ENCODE data around the gene ANKLE2.

The ANKLE2 gene

DNA sequence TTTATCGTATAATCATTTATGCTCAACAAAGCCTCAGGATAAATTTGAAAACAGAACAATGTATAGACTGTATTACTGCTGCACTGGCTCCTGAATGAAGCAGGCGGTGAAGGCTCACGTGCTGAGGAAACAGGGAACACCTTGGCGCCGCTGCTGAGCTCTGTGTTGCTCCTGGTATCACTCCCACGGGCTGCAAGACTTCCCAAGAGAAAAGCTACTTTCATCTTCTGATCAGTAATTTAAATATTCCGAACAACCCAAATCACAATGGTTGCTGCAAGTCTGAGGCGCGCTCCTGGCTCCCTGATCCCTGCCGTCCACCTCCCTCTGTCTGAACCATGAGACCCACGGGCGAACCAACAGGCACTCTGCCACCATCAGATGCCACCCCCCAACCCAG is 35.2 kb downstream of the ANKLE2 start:
- no peak for DNase-seq (ENCODE audit: extremely low spot score)
- ChIA-PET POLR2A (no interaction called here), CTCF (no interaction called here)
- TF ChIP-seq, protein P1, sequence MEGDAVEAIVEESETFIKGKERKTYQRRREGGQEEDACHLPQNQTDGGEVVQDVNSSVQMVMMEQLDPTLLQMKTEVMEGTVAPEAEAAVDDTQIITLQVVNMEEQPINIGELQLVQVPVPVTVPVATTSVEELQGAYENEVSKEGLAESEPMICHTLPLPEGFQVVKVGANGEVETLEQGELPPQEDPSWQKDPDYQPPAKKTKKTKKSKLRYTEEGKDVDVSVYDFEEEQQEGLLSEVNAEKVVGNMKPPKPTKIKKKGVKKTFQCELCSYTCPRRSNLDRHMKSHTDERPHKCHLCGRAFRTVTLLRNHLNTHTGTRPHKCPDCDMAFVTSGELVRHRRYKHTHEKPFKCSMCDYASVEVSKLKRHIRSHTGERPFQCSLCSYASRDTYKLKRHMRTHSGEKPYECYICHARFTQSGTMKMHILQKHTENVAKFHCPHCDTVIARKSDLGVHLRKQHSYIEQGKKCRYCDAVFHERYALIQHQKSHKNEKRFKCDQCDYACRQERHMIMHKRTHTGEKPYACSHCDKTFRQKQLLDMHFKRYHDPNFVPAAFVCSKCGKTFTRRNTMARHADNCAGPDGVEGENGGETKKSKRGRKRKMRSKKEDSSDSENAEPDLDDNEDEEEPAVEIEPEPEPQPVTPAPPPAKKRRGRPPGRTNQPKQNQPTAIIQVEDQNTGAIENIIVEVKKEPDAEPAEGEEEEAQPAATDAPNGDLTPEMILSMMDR (IDR thresholded peaks at IDR 0.05; ENCODE audit: control extremely low read depth, extremely low read depth, low read depth, missing control alignments), result no peak

DNA sequence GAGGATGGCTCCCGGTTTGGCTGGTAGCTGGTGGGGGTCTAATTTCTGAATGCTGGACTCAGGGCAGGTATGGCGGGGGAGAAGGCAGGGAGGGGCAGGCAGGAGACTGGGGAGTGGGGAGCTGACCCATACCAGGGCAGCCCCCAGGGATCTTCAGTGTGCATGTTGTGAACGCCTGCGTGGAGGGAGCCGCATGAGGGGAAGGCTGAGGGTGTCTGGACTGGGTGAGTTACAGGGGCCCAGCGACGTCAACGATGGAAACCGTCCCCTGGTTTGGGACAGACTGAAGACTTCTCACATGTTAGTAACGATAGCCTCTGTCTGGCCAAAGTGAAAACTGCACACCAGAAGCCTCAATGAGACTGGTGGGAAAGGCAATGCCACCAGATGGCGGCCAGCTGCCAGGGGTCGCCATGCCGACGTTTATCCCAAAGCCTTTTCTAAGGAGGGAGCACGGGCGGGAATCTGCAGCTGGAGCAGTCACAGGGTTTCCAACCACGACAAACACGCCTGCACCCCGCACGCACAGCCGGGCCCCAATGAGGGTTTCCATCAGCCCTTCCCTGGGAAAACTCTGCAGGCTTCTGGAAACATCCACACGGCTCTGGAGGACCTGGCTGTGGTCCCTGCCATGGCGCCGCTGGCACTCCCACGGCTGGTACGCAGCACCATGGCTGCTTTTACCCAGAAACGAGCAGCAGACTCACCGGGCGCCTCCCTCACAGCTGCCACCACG is 37.0 kb downstream of the ANKLE2 start:
- ChIA-PET CTCF (no interaction called here), POLR2A (no interaction called here)
- DNase-seq (ENCODE audit: extremely low spot score), result no peak
- TF ChIP-seq, protein P1 (IDR thresholded peaks at IDR 0.05; ENCODE audit: control extremely low read depth, extremely low read depth, low read depth, missing control alignments), result no peak

- TF ChIP-seq, protein P1 (IDR thresholded peaks at IDR 0.05; ENCODE audit: control extremely low read depth, extremely low read depth, low read depth, missing control alignments), result no peak
- ChIA-PET CTCF (no interaction called here), POLR2A (no interaction called here)
- no peak for DNase-seq (ENCODE audit: extremely low spot score)
These were observed 37.9 kb downstream of the ANKLE2 start for GRCh38 chr12:132723764-132724140.

GRCh38 chr12:132723015-132723763 is 38.4 kb downstream of the ANKLE2 start:
- ChIA-PET POLR2A (no interaction called here), CTCF (no interaction called here)
- DNase-seq (ENCODE audit: extremely low spot score), result no peak
- TF ChIP-seq, protein P1 (IDR thresholded peaks at IDR 0.05; ENCODE audit: control extremely low read depth, extremely low read depth, low read depth, missing control alignments), result no peak

DNA sequence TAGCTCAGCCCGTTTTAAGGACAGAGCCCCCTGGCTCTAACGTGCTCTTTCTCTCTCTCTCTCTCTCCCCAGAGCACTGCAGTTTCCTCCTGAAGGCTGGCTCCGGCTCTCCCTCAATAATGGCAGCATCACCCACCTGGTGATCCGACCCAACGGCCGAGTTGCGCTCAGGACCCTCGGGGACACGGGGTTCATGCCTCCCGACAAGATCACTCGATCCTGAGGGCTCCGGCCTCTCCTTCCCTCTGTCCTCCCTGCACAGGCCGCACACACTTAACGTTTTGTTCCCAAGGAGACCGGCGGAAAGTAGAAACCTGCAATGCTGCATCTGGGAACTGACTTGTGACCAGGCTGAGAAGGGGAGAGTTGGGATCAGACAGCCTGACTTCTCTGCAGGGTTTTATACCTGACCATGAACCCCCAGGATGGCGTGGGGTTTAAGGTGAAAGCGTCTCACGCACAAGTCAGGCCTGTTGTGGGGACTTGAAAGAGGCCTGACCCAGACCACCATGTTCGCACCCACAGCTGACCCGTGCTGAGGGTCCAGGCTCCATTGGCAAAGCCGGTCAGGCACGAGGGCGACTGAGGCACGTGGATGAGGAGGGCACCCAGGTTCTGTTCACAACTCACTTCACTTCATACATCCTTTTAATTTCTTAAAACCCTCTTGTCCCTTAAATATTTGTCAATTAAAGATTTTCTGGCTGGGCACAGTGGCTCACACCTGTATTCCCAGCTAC is 40.9 kb downstream of the ANKLE2 start:
- TF ChIP-seq, protein P1 (IDR thresholded peaks at IDR 0.05; ENCODE audit: control extremely low read depth, extremely low read depth, low read depth, missing control alignments), result no peak
- ChIA-PET POLR2A (no interaction called here), CTCF (no interaction called here)
- DNase-seq (ENCODE audit: extremely low spot score), result no peak

DNA sequence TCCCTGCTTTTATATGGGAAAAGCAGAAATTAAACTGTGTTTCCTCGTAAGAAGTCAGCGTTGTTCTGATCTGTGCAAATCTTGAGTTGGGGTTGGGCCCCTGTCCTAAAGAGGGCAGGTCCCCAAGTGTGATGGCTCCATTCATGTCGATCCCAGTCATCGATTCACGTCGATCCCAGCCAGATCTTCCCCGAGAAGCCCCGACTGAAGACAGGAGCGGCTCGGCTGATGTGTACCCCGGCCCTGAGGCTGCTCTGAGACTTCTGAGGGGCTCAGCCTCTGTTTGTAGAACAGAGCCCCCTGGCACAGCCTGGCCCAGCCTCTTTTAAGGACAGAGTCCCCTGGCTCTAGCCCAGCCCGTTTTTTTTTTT is 41.7 kb downstream of the ANKLE2 start:
- POLR2A ChIA-PET, result no interaction called here
- CTCF ChIA-PET, result no interaction called here
- TF ChIP-seq, protein P1 (IDR thresholded peaks at IDR 0.05; ENCODE audit: control extremely low read depth, extremely low read depth, low read depth, missing control alignments), result no peak
- no peak for DNase-seq (ENCODE audit: extremely low spot score)

Data from GM10248 (cell line).